ENCODE results near the gene RSF1.
A peak's percentile ranks its signal among the peaks of the same experiment; 100 is the strongest.
"Not testable (repeated sequence)": the region's sequence is repeated elsewhere in the genome, so short reads cannot be mapped to it uniquely, and the experiment has no call there.

RSF1 gene

DNA sequence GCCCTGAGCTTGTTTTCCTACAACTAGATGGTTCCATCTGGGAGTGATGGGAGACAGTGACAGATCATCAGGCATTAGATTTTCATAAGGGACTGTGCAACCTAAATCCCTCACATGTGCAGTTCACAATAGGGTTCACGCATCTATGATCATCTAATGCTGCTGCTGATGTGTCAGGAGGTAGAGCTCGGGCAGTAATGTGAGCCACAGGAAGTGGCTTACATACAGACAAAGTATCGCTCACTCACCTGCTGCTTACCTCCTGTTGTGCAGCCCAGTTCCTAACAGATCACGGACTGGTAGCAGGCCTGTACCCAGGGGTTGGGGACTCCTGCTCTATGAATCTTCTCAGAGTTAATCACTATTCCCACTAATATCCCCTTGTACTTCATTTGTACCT, 12.8 kb upstream of the RSF1 start:
- Histone ChIP-seq H3K36me3 (ENCODE audit: control insufficient read depth, insufficient read depth, low read length, severe bottlenecking) (peaks cover 10% of the 10 kb centered on the region), H3K27me3 (replicated peaks; ENCODE audit: control insufficient read depth, insufficient read depth, low read length) (no peaks in the 10 kb centered on the region), H3K9me3 (ENCODE audit: control insufficient read depth, low read length) (peaks cover 4% of the 10 kb centered on the region), H3K9ac (ENCODE audit: low read length) (no peak overlapping the region), H3K4me3 (ENCODE audit: low read length) (no peak overlapping the region), H3K4me1 (ENCODE audit: control insufficient read depth, insufficient read depth, low read length) (no peaks in the 10 kb centered on the region)
- no peak for DNase-seq (ENCODE audit: low read depth)

DNA sequence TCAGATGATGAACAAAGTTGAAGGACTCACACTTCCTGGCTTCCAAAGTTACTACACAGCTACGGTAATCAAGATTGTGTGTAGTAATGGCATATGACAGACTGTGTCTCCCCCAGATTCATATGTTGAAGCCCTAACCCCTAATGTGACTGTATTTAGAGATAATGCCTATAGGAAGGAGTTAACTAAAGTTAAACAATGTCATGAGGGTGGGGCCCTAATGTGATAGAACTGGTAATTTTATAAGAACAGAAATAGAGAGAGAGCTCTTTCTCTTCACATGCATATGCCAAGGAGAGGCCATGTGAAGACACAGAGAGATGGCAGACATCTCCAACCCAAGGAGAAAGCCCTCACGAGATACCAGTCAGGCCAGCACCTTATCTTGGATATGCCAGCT, 8.4 kb upstream of the RSF1 start:
- no peak for DNase-seq (ENCODE audit: low read depth)

DNA sequence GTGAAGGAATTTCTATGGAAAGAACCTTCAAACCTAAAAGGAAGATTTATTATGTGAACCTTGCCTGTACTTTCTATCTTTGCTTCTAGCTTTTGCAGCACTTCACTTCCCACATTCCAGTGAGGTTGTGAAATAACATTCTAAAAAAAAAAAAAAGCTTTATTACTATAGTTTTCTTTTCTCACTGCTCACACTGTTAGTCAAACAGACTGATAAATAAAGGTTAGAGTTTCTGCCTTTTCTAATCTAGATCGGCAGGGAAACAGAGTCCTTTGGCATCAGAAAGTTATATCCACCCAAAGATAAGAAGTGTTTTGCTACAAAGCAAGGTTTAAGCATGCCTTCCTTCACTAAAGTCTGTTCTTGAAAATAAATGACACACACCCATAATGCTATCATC, 3.3 kb upstream of the RSF1 start:
- Histone ChIP-seq H3K36me3 (ENCODE audit: control insufficient read depth, insufficient read depth, low read length, severe bottlenecking) (peaks cover 3% of the 10 kb centered on the region), H3K27me3 (replicated peaks; ENCODE audit: control insufficient read depth, insufficient read depth, low read length) (no peaks in the 10 kb centered on the region), H3K9me3 (ENCODE audit: control insufficient read depth, low read length) (no peaks in the 10 kb centered on the region), H3K4me3 (ENCODE audit: low read length) (peak overlapping the region; percentile 71), H3K9ac (ENCODE audit: low read length) (peak overlapping the region; percentile 76), H3K4me1 (ENCODE audit: control insufficient read depth, insufficient read depth, low read length) (peaks cover 31% of the 10 kb centered on the region)
- DNase-seq (ENCODE audit: low read depth), result peak; percentile 78

More for the DNA sequence above, 8.4 kb upstream of the RSF1 start:
- Histone ChIP-seq H3K4me1 (ENCODE audit: control insufficient read depth, insufficient read depth, low read length) (peaks cover 7% of the 10 kb centered on the region), H3K27me3 (replicated peaks; ENCODE audit: control insufficient read depth, insufficient read depth, low read length) (no peaks in the 10 kb centered on the region), H3K9ac (ENCODE audit: low read length) (no peak overlapping the region), H3K36me3 (ENCODE audit: control insufficient read depth, insufficient read depth, low read length, severe bottlenecking) (peaks cover 10% of the 10 kb centered on the region), H3K9me3 (ENCODE audit: control insufficient read depth, low read length) (peaks cover 4% of the 10 kb centered on the region), H3K4me3 (ENCODE audit: low read length) (no peak overlapping the region)

GRCh38 chr11:77822126-77822525, 1.6 kb upstream of the RSF1 start:
- Histone ChIP-seq H3K4me3 (ENCODE audit: low read length) (peak overlapping the region; percentile 99), H3K9ac (ENCODE audit: low read length) (peak overlapping the region; percentile 97), H3K4me1 (ENCODE audit: control insufficient read depth, insufficient read depth, low read length) (peaks cover 38% of the 10 kb centered on the region)
- not testable (repeated sequence) for H3K27me3 ChIP-seq (replicated peaks; ENCODE audit: control insufficient read depth, insufficient read depth, low read length); H3K9me3 ChIP-seq (ENCODE audit: control insufficient read depth, low read length); H3K36me3 ChIP-seq (ENCODE audit: control insufficient read depth, insufficient read depth, low read length, severe bottlenecking); DNase-seq (ENCODE audit: low read depth)

- no peaks in the 10 kb centered on the region for H3K27me3 ChIP-seq (replicated peaks; ENCODE audit: control insufficient read depth, insufficient read depth, low read length)
- H3K36me3 ChIP-seq (ENCODE audit: control insufficient read depth, insufficient read depth, low read length, severe bottlenecking), result no peaks in the 10 kb centered on the region
- H3K4me3 ChIP-seq (ENCODE audit: low read length), result peak overlapping the region; percentile 99
- H3K9ac ChIP-seq (ENCODE audit: low read length), result peak overlapping the region; percentile 97
- no peaks in the 10 kb centered on the region for H3K9me3 ChIP-seq (ENCODE audit: control insufficient read depth, low read length)
- peaks cover 44% of the 10 kb centered on the region for H3K4me1 ChIP-seq (ENCODE audit: control insufficient read depth, insufficient read depth, low read length)
- DNase-seq (ENCODE audit: low read depth), result peak; percentile 70
These were observed 878 bp upstream of the RSF1 start for GRCh38 chr11:77821349-77821851.

- H3K4me1 ChIP-seq (ENCODE audit: control insufficient read depth, insufficient read depth, low read length), result peaks cover 44% of the 10 kb centered on the region
- H3K9me3 ChIP-seq (ENCODE audit: control insufficient read depth, low read length), result no peaks in the 10 kb centered on the region
- DNase-seq (ENCODE audit: low read depth), result peak; percentile 70
- no peaks in the 10 kb centered on the region for H3K36me3 ChIP-seq (ENCODE audit: control insufficient read depth, insufficient read depth, low read length, severe bottlenecking)
- H3K4me3 ChIP-seq (ENCODE audit: low read length), result peak overlapping the region; percentile 99
- no peaks in the 10 kb centered on the region for H3K27me3 ChIP-seq (replicated peaks; ENCODE audit: control insufficient read depth, insufficient read depth, low read length)
- H3K9ac ChIP-seq (ENCODE audit: low read length), result peak overlapping the region; percentile 98
These were observed 479 bp downstream of the RSF1 start for GRCh38 chr11:77819921-77820564.

DNA sequence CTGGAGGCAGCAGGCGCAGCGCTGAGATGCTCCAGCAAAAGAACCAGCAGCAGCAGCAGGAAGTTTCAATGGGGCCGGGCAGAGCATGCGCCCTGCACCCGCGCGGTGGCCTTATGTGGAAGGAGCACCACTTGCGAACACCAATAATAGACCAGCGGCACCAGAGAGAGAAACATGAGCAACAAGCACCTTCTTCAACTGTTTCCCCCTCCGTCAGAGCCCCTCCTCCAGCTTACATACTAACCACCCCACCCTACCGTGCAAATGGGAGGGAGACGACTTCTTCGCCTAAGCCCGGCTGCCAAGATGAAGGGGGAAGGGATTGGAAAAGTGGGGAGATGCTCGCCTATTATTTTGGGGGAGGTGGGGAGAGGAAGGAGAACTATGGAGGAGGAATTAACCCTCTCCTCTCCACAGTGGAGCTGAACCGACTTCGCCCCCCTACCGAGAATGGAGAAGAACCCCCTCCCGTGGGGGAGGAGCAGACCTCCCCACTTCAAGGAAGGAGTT, 1.1 kb downstream of the RSF1 start:
- H3K4me1 ChIP-seq (ENCODE audit: control insufficient read depth, insufficient read depth, low read length), result peaks cover 42% of the 10 kb centered on the region
- peak overlapping the region; percentile 99 for H3K4me3 ChIP-seq (ENCODE audit: low read length)
- H3K36me3 ChIP-seq (ENCODE audit: control insufficient read depth, insufficient read depth, low read length, severe bottlenecking), result no peaks in the 10 kb centered on the region
- H3K9ac ChIP-seq (ENCODE audit: low read length), result peak overlapping the region; percentile 98
- H3K9me3 ChIP-seq (ENCODE audit: control insufficient read depth, low read length), result no peaks in the 10 kb centered on the region
- no peaks in the 10 kb centered on the region for H3K27me3 ChIP-seq (replicated peaks; ENCODE audit: control insufficient read depth, insufficient read depth, low read length)
- DNase-seq (ENCODE audit: low read depth), result peak; percentile 93

- Histone ChIP-seq H3K27me3 (replicated peaks; ENCODE audit: control insufficient read depth, insufficient read depth, low read length) (no peaks in the 10 kb centered on the region), H3K9me3 (ENCODE audit: control insufficient read depth, low read length) (no peaks in the 10 kb centered on the region), H3K4me3 (ENCODE audit: low read length) (no peak overlapping the region), H3K9ac (ENCODE audit: low read length) (no peak overlapping the region), H3K4me1 (ENCODE audit: control insufficient read depth, insufficient read depth, low read length) (peaks cover 17% of the 10 kb centered on the region), H3K36me3 (ENCODE audit: control insufficient read depth, insufficient read depth, low read length, severe bottlenecking) (no peaks in the 10 kb centered on the region)
- DNase-seq (ENCODE audit: low read depth), result no peak
These were observed 5.1 kb downstream of the RSF1 start for GRCh38 chr11:77815459-77815858.

GRCh38 chr11:77814848-77815247, 5.7 kb downstream of the RSF1 start:
- no peaks in the 10 kb centered on the region for H3K9me3 ChIP-seq (ENCODE audit: control insufficient read depth, low read length)
- H3K36me3 ChIP-seq (ENCODE audit: control insufficient read depth, insufficient read depth, low read length, severe bottlenecking), result no peaks in the 10 kb centered on the region
- H3K4me3 ChIP-seq (ENCODE audit: low read length), result no peak overlapping the region
- H3K27me3 ChIP-seq (replicated peaks; ENCODE audit: control insufficient read depth, insufficient read depth, low read length), result no peaks in the 10 kb centered on the region
- no peak for DNase-seq (ENCODE audit: low read depth)
- peaks cover 17% of the 10 kb centered on the region for H3K4me1 ChIP-seq (ENCODE audit: control insufficient read depth, insufficient read depth, low read length)
- H3K9ac ChIP-seq (ENCODE audit: low read length), result no peak overlapping the region

DNA sequence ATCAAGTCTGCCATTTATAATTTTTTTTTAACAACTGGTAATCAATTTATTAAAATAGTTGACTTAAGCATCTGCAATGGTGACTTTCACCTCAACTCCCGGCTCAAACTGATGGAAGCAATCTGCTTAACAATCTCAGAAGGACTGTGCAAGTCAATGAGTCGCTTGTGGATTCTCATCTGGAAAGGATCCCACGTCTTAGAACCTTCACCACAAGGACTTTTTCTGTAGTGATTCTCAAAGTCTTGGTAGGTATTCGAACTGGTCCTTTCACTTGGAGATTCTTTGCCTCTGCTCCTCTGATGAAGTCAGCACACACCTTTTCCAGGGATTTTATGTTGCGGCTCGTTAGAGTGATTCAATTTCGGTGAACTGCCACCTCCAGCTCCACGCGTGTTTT, 7.3 kb downstream of the RSF1 start:
- no peak overlapping the region for H3K9ac ChIP-seq (ENCODE audit: low read length)
- H3K27me3 ChIP-seq (replicated peaks; ENCODE audit: control insufficient read depth, insufficient read depth, low read length), result no peaks in the 10 kb centered on the region
- H3K4me1 ChIP-seq (ENCODE audit: control insufficient read depth, insufficient read depth, low read length), result peaks cover 11% of the 10 kb centered on the region
- H3K36me3 ChIP-seq (ENCODE audit: control insufficient read depth, insufficient read depth, low read length, severe bottlenecking), result no peaks in the 10 kb centered on the region
- H3K9me3 ChIP-seq (ENCODE audit: control insufficient read depth, low read length), result no peaks in the 10 kb centered on the region
- no peak for DNase-seq (ENCODE audit: low read depth)
- H3K4me3 ChIP-seq (ENCODE audit: low read length), result no peak overlapping the region

DNA sequence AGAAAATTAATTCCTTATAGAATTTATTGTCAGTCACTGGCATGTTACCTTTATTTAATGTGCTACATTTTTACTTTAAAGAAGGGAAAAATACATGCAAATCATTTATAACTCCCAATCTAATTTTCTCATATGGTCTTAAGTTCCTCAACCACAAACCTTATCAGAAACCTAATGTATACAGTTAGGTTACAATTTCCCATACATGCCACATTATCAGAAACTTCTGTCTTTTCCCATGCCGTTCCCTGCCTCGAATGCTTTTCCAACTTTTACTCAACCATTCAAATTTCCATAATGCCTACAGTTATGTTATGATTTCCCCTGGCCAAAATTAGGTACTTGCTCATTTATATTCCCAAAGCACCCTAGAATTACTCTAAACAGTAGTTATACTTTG, 13.5 kb downstream of the RSF1 start:
- Histone ChIP-seq H3K9ac (ENCODE audit: low read length) (no peak overlapping the region), H3K36me3 (ENCODE audit: control insufficient read depth, insufficient read depth, low read length, severe bottlenecking) (no peaks in the 10 kb centered on the region), H3K4me3 (ENCODE audit: low read length) (no peak overlapping the region), H3K4me1 (ENCODE audit: control insufficient read depth, insufficient read depth, low read length) (no peaks in the 10 kb centered on the region), H3K27me3 (replicated peaks; ENCODE audit: control insufficient read depth, insufficient read depth, low read length) (no peaks in the 10 kb centered on the region), H3K9me3 (ENCODE audit: control insufficient read depth, low read length) (no peaks in the 10 kb centered on the region)
- DNase-seq (ENCODE audit: low read depth), result no peak

- H3K36me3 ChIP-seq (ENCODE audit: control insufficient read depth, insufficient read depth, low read length, severe bottlenecking), result no peaks in the 10 kb centered on the region
- DNase-seq (ENCODE audit: low read depth), result no peak
- H3K4me3 ChIP-seq (ENCODE audit: low read length), result no peak overlapping the region
- H3K9ac ChIP-seq (ENCODE audit: low read length), result no peak overlapping the region
- no peaks in the 10 kb centered on the region for H3K27me3 ChIP-seq (replicated peaks; ENCODE audit: control insufficient read depth, insufficient read depth, low read length)
- no peaks in the 10 kb centered on the region for H3K9me3 ChIP-seq (ENCODE audit: control insufficient read depth, low read length)
- H3K4me1 ChIP-seq (ENCODE audit: control insufficient read depth, insufficient read depth, low read length), result no peaks in the 10 kb centered on the region
These were observed 14.1 kb downstream of the RSF1 start for GRCh38 chr11:77806415-77806814.
